Measurements from ENCODE around the gene WLS.
A peak's percentile ranks its signal among the peaks of the same experiment; 100 is the strongest.

The WLS gene

GRCh38 chr1:68141071-68142021 lies 91.0 kb downstream of the WLS start:
- Histone ChIP-seq H3K79me2 (ENCODE audit: control insufficient read depth, insufficient read depth, low read length, unreplicated experiment) (no peaks in the 10 kb centered on the region), H3K27ac (ENCODE audit: low read depth, low read length) (no peak overlapping the region), H3K27me3 (ENCODE audit: insufficient read depth, low read length) (no peaks in the 10 kb centered on the region), H2AFZ (ENCODE audit: low read length, unreplicated experiment) (no peak overlapping the region), H3K36me3 (ENCODE audit: insufficient read depth, low read length) (peaks cover 45% of the 10 kb centered on the region), H3K4me3 (ENCODE audit: low read depth, low read length) (no peak overlapping the region), H3K4me1 (ENCODE audit: control insufficient read depth, insufficient read depth, low read length, unreplicated experiment) (no peaks in the 10 kb centered on the region)

- no peaks in the 10 kb centered on the region for H3K4me1 ChIP-seq (ENCODE audit: control insufficient read depth, insufficient read depth, low read length, unreplicated experiment)
- no peaks in the 10 kb centered on the region for H3K79me2 ChIP-seq (ENCODE audit: control insufficient read depth, insufficient read depth, low read length, unreplicated experiment)
- H3K27ac ChIP-seq (ENCODE audit: low read depth, low read length), result no peak overlapping the region
- no peaks in the 10 kb centered on the region for H3K27me3 ChIP-seq (ENCODE audit: insufficient read depth, low read length)
- peaks cover 46% of the 10 kb centered on the region for H3K36me3 ChIP-seq (ENCODE audit: insufficient read depth, low read length)
- no peak overlapping the region for H2AFZ ChIP-seq (ENCODE audit: low read length, unreplicated experiment)
- H3K4me3 ChIP-seq (ENCODE audit: low read depth, low read length), result no peak overlapping the region
Measured at GRCh38 chr1:68140536-68140935, 91.8 kb downstream of the WLS start.

- no peaks in the 10 kb centered on the region for H3K4me1 ChIP-seq (ENCODE audit: control insufficient read depth, insufficient read depth, low read length, unreplicated experiment)
- no peaks in the 10 kb centered on the region for H3K79me2 ChIP-seq (ENCODE audit: control insufficient read depth, insufficient read depth, low read length, unreplicated experiment)
- H3K27me3 ChIP-seq (ENCODE audit: insufficient read depth, low read length), result no peaks in the 10 kb centered on the region
- no peak overlapping the region for H2AFZ ChIP-seq (ENCODE audit: low read length, unreplicated experiment)
- H3K27ac ChIP-seq (ENCODE audit: low read depth, low read length), result no peak overlapping the region
- H3K4me3 ChIP-seq (ENCODE audit: low read depth, low read length), result no peak overlapping the region
- peaks cover 40% of the 10 kb centered on the region for H3K36me3 ChIP-seq (ENCODE audit: insufficient read depth, low read length)
Measured at GRCh38 chr1:68136187-68136586, 96.1 kb downstream of the WLS start.

DNA sequence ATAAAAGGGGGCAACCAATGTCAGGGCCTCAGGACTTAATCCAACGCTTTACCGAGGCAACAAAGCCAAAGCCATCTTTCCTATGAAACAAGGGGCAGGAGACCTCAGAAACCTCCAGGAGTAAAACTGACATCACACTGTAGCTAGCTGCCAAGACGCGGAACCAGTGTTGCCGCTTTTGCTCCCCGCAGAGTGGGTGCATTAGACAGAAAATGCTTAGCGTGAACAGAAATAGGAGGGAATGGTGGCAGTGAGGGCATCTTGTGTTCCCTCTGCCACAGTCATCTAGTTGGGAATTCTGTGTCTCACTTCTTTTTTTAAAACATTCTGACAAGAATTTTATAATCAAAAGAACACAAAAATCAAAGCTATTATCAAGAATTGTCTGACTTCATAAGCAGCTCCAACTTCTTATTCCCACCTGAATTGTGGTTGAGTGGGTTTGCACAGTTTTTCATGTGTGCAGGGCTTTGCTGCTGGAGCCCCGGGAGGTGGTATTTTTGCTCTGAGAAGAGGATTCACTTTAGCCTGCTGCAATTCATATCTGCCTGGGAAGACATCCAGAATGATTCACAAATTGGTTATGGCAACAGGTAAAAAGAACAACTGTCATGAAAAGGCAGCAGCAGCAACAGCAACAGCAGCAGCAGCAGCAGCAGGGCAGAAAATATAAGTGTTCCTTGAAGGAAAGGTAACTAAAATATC lies 99.7 kb downstream of the WLS start:
- Histone ChIP-seq H3K79me2 (ENCODE audit: control insufficient read depth, insufficient read depth, low read length, unreplicated experiment) (no peaks in the 10 kb centered on the region), H3K4me3 (ENCODE audit: low read depth, low read length) (no peak overlapping the region), H3K27me3 (ENCODE audit: insufficient read depth, low read length) (no peaks in the 10 kb centered on the region), H2AFZ (ENCODE audit: low read length, unreplicated experiment) (no peak overlapping the region), H3K4me1 (ENCODE audit: control insufficient read depth, insufficient read depth, low read length, unreplicated experiment) (no peaks in the 10 kb centered on the region), H3K27ac (ENCODE audit: low read depth, low read length) (no peak overlapping the region), H3K36me3 (ENCODE audit: insufficient read depth, low read length) (peaks cover 26% of the 10 kb centered on the region)

- Histone ChIP-seq H3K27ac (ENCODE audit: low read depth, low read length) (no peak overlapping the region), H2AFZ (ENCODE audit: low read length, unreplicated experiment) (no peak overlapping the region), H3K4me1 (ENCODE audit: control insufficient read depth, insufficient read depth, low read length, unreplicated experiment) (no peaks in the 10 kb centered on the region), H3K79me2 (ENCODE audit: control insufficient read depth, insufficient read depth, low read length, unreplicated experiment) (no peaks in the 10 kb centered on the region), H3K36me3 (ENCODE audit: insufficient read depth, low read length) (peaks cover 13% of the 10 kb centered on the region), H3K4me3 (ENCODE audit: low read depth, low read length) (no peak overlapping the region), H3K27me3 (ENCODE audit: insufficient read depth, low read length) (no peaks in the 10 kb centered on the region)
Measured at GRCh38 chr1:68131261-68131660, 101.1 kb downstream of the WLS start.

- H3K79me2 ChIP-seq (ENCODE audit: control insufficient read depth, insufficient read depth, low read length, unreplicated experiment), result no peaks in the 10 kb centered on the region
- no peak overlapping the region for H3K27ac ChIP-seq (ENCODE audit: low read depth, low read length)
- H2AFZ ChIP-seq (ENCODE audit: low read length, unreplicated experiment), result no peak overlapping the region
- H3K27me3 ChIP-seq (ENCODE audit: insufficient read depth, low read length), result no peaks in the 10 kb centered on the region
- H3K4me3 ChIP-seq (ENCODE audit: low read depth, low read length), result no peak overlapping the region
- H3K36me3 ChIP-seq (ENCODE audit: insufficient read depth, low read length), result peaks cover 17% of the 10 kb centered on the region
- H3K4me1 ChIP-seq (ENCODE audit: control insufficient read depth, insufficient read depth, low read length, unreplicated experiment), result no peaks in the 10 kb centered on the region
Measured at GRCh38 chr1:68129536-68130250, 102.6 kb downstream of the WLS start.

DNA sequence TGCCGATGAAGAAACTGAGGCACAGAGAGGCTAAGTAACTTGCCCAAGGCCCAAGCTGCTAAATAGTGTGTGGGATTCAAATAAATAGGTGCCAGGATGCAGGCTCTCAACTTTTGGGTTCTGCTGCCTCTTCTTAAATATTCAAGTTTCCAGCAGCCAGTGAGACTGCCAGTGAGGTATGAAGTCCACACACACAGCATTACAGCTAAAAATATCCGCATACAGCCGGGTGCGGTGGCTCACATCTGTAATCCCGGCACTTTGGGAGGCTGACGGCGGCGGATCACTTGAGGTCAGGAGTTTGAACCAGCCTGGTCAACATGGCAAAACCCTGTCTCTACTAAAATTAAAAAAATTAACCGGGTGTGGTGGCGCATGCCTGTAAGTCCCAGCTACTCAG lies 103.5 kb downstream of the WLS start:
- no peaks in the 10 kb centered on the region for H3K79me2 ChIP-seq (ENCODE audit: control insufficient read depth, insufficient read depth, low read length, unreplicated experiment)
- H3K4me3 ChIP-seq (ENCODE audit: low read depth, low read length), result no peak overlapping the region
- H3K27me3 ChIP-seq (ENCODE audit: insufficient read depth, low read length), result no peaks in the 10 kb centered on the region
- no peaks in the 10 kb centered on the region for H3K4me1 ChIP-seq (ENCODE audit: control insufficient read depth, insufficient read depth, low read length, unreplicated experiment)
- H3K36me3 ChIP-seq (ENCODE audit: insufficient read depth, low read length), result peaks cover 13% of the 10 kb centered on the region
- no peak overlapping the region for H2AFZ ChIP-seq (ENCODE audit: low read length, unreplicated experiment)
- no peak overlapping the region for H3K27ac ChIP-seq (ENCODE audit: low read depth, low read length)

GRCh38 chr1:68128157-68128556 lies 104.2 kb downstream of the WLS start:
- no peaks in the 10 kb centered on the region for H3K4me1 ChIP-seq (ENCODE audit: control insufficient read depth, insufficient read depth, low read length, unreplicated experiment)
- H3K4me3 ChIP-seq (ENCODE audit: low read depth, low read length), result no peak overlapping the region
- no peak overlapping the region for H2AFZ ChIP-seq (ENCODE audit: low read length, unreplicated experiment)
- no peaks in the 10 kb centered on the region for H3K27me3 ChIP-seq (ENCODE audit: insufficient read depth, low read length)
- H3K27ac ChIP-seq (ENCODE audit: low read depth, low read length), result no peak overlapping the region
- peaks cover 7% of the 10 kb centered on the region for H3K36me3 ChIP-seq (ENCODE audit: insufficient read depth, low read length)
- H3K79me2 ChIP-seq (ENCODE audit: control insufficient read depth, insufficient read depth, low read length, unreplicated experiment), result no peaks in the 10 kb centered on the region

DNA sequence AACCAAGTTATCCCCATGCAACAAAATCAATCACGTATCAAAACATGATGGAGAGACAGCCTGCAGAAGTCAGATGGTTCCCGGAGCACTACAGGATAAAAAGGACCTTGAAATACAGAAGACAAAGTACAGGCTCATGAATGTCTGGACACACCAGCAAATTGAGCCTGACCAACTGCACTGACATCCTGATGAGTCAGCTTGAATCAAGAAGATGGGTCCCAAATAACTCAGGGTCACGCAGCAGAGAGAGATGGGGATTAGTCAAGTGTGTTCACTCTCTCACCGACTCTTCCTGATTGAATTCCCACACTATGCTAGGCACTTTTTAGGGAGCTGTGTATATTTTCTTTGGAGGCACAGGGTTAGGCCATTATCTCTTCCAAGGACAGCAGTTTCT lies 110.8 kb downstream of the WLS start:
- peaks cover 16% of the 10 kb centered on the region for H3K4me1 ChIP-seq (ENCODE audit: control insufficient read depth, insufficient read depth, low read length, unreplicated experiment)

DNA sequence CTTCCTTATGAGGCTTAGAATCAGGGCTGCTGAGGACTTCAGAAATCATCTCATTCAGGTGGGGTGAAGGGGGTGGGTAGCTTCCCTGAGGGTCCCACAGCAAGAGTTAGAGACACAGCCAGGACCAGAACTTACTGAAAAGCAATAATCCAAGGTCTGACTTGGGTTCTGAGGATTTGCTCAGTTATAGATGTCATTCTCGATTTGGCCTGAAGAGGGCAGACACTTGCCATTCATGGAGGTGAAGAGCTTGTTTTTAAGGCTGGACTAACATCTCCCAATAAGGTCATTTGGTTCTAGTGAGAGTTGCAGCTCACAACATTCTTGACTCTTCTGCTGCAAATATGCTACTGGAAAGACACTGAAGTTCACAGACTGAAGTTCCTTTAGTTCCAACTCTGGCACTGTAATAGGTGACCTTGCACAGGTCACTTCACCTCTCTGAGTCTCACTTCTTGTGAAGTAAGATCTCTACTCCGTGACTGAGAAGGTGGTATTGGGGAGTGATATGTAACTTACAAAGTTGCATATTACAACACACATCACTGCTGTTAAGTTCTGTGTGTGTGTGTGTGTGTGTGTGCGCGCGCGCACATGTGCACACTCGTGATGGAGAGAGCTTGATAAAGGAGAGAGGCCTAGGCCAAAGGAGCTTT lies 112.1 kb downstream of the WLS start:
- no peak overlapping the region for H2AFZ ChIP-seq (ENCODE audit: low read length, unreplicated experiment)
- H3K79me2 ChIP-seq (ENCODE audit: control insufficient read depth, insufficient read depth, low read length, unreplicated experiment), result no peaks in the 10 kb centered on the region
- H3K4me1 ChIP-seq (ENCODE audit: control insufficient read depth, insufficient read depth, low read length, unreplicated experiment), result peaks cover 16% of the 10 kb centered on the region
- H3K36me3 ChIP-seq (ENCODE audit: insufficient read depth, low read length), result no peaks in the 10 kb centered on the region
- no peak overlapping the region for H3K4me3 ChIP-seq (ENCODE audit: low read depth, low read length)
- H3K27ac ChIP-seq (ENCODE audit: low read depth, low read length), result no peak overlapping the region
- no peaks in the 10 kb centered on the region for H3K27me3 ChIP-seq (ENCODE audit: insufficient read depth, low read length)

More for the DNA sequence above, 110.8 kb downstream of the WLS start:
- no peaks in the 10 kb centered on the region for H3K79me2 ChIP-seq (ENCODE audit: control insufficient read depth, insufficient read depth, low read length, unreplicated experiment)
- H2AFZ ChIP-seq (ENCODE audit: low read length, unreplicated experiment), result no peak overlapping the region
- H3K27me3 ChIP-seq (ENCODE audit: insufficient read depth, low read length), result no peaks in the 10 kb centered on the region
- H3K36me3 ChIP-seq (ENCODE audit: insufficient read depth, low read length), result peaks cover 7% of the 10 kb centered on the region; the same call in 1 of the 2 replicates
- H3K4me3 ChIP-seq (ENCODE audit: low read depth, low read length), result no peak overlapping the region
- H3K27ac ChIP-seq (ENCODE audit: low read depth, low read length), result peak overlapping the region; percentile 59

Measured in ACC112 (cell line).